Activated CD8-positive, alpha-beta memory T cell treated with anti-CD3 and anti-CD28 coated beads, Interleukin-2, amount 50 U/mL, for 1 hour (primary cell): Measurements from ENCODE around the gene GFRA1.
"Not testable (repeated sequence)": the region's sequence is repeated elsewhere in the genome, so short reads cannot be mapped to it uniquely, and the experiment has no call there.

Experiments
- DNase-seq: peaks from one replicate; pipeline ENCODE4 v3.0.0-alpha.2; 2020; ENCODE audit errors: extremely low read depth

Gene GFRA1

DNA sequence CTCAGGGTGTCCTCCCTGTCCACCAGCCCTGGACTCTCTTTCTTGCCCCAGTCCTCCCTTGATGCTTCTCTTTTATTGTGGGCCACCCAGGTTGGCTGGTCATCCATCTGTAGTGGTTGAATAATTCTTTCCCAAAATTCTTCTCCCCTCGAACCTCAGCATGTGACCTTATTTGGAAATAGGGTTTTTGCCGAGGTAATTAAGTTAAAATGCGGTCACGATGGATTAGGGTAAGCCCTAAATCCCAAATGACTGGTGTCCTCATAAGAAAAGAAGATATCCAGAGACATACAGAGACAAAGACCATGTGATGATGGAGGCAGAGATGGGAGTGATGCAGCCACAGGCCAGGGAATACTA, 74.3 kb downstream of the GFRA1 start:
- DNase-seq, result no peak

GRCh38 chr10:116197946-116198675, 74.9 kb downstream of the GFRA1 start:
- DNase-seq, result no peak

DNA sequence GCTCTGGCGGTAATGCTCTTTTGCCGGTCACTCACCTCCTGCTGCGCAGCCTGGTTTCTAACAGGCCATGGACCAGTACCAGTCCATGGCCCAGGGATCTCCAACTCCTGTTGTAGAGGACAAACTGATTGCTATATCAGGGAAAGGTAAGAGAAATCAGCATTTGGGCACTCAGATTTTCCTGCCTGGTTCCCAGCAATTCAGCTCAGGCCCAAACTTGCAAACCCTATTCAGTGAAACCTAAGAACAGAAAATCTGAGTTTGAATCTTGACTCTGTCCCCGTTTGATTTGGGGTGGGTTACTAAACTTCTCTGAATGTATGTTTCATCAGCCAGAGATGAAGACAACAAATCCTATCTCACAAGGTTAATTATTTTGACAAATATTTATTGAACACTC, 77.4 kb downstream of the GFRA1 start:
- DNase-seq, result no peak

DNA sequence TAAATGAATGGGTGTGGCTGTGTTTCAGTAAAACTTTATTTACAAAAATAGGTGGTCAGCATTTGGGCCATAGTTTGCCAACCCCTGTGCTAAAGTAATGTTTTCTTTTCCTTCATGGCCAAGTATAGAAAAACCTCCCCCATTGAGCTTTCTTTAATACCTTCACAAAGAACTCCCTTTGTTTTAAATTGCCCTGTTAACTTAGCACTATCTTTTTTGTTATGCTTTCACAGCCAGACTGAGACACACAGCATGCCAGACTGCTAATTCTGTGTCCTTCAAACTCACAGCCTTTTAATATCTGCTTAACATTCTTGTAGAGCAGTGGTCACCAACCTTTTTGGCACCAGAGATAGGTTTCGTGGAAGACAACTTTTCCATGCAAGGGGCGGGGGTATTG, 78.0 kb downstream of the GFRA1 start:
- DNase-seq, result no peak

DNA sequence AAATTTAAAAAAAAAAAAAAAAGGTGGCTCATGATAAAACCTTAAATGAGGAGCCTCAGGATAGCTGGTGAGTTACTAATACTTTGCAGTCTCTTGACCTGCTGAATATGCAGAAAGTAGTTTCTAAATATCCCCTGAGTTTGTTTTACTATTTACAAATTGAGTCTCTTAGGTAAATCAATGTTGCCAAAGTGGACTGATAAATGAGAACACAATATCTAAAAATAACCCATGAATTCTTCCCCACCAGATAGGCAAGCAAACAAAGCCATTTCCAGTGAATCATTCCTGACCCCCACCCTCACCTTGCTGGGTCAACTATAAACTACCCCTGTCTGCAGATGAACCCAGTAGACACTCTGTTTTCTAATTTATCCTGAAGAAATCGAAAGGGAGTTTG, 78.9 kb downstream of the GFRA1 start:
- no peak for DNase-seq

GRCh38 chr10:116190883-116191282, 82.1 kb downstream of the GFRA1 start:
- DNase-seq, result no peak

- no peak for DNase-seq
Measured at GRCh38 chr10:116186273-116186672, 86.7 kb downstream of the GFRA1 start.

- no peak for DNase-seq
Measured at GRCh38 chr10:116185199-116185867, 87.7 kb downstream of the GFRA1 start.

- DNase-seq, result no peak
Measured at GRCh38 chr10:116184512-116184794, 88.6 kb downstream of the GFRA1 start.

- no peak for DNase-seq
Measured at GRCh38 chr10:116183733-116184511, 89.1 kb downstream of the GFRA1 start.

GRCh38 chr10:116182426-116182825, 90.6 kb downstream of the GFRA1 start:
- DNase-seq, result no peak

GRCh38 chr10:116178086-116178605, 94.9 kb downstream of the GFRA1 start:
- DNase-seq, result no peak

DNA sequence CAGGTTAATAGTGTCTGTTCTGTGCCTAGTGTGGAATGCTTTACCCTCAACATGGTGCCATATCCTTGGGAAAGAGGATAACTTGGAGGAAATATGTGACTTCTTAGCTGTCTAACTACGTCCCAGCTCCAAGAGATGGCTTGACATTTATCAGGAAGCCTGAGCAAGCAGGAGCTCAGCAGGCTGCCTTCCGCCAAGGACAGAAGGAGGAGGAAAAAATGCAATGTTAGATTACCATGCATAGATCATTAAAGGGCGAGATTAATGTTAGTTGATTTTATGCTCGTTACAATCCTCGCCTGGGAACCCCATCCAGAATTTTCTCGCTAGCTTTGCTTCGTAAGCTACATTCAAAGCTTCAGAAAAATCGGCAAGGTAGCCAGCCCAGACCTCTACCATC, 97.8 kb downstream of the GFRA1 start:
- no peak for DNase-seq

DNA sequence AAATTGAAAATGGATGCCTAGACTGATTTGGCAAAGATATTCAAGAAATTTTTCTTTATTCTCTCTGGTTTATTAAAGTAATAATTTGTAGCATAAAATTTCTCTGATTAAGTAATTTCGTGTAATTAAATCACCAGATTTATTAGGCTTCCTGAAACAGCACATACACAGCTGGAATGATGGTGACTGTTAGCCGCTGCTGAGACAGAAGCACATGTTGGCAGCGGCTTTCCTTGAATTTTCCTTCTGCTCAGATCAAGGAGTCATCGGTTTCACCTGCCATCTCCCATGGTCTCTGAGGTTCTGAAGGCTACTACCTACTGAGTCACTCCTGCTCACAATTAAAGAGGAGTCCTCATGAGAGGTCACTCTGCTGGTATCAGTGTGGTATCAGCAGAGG, 101.5 kb downstream of the GFRA1 start:
- no peak for DNase-seq

GRCh38 chr10:116170815-116171250, 102.2 kb downstream of the GFRA1 start:
- DNase-seq, result no peak

DNA sequence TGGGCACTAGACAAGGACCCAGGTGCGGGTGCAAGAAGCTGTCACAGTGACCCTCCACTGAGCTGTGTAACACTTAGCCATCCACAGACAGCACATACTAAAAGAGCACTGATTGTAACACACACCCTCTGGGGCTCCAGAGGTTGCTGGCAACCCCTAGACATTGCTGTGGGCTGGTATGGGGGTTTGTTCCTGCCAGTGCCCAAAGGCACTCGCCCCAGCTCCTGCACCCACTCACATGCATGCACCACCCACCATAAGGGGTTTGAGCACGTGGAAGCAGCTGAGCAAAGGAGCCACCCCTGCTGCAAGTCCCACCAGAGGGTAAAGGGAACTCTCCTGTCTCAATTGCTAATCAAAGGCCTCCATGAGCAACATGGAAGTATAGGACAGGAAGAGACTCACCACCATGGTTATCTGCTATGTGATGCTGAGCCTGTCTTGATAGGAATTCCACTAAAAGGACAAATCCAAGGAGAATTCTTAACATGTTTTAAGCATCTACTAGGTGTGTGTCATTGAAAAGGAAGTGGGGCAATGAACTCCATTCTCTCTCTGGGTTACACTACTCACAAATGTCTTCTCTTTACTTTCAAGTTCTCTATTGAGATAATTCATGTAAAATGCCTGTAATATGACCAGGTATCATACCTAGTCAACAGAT, 103.1 kb downstream of the GFRA1 start:
- DNase-seq, result no peak

- no peak for DNase-seq
Measured at GRCh38 chr10:116168745-116169144, 104.3 kb downstream of the GFRA1 start.

DNA sequence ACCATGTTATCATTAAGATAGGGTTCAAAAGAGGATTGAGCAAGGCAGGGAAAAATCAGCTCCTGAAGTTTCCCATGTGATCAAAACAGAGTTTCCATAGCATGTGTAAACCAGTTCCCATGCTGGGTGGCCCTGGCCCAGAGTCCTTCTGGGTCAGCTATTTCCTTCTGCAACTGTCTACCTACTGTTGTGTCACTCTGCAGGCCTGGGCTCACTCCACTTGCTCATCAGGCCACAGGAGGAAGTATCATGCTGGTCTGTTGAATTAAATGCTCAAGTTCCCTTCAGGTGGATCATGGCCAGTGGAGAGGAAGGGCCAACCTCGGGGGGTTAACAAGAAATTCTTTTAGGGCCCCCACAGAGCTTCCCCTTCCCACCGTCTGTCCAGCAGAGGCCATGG, 104.7 kb downstream of the GFRA1 start:
- DNase-seq, result no peak

DNA sequence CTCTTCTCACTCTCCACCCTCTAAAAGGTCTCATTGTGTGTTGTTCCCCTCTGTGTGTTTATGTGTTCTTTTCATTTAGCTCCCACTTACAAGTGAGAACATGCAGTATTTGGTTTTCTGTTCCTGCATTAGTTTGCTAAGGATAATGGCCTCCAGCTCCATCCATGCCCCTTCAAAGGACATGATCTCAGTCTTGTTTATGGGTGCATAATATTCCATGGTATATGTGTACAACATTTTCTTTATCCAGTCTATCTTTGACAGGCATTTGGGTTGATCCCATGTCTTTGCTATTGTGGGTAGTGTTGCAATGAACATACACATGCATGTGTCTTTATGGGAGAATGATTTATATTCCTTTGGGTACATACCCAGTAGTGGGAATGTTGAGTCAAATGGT, 107.1 kb downstream of the GFRA1 start:
- DNase-seq, result not testable (repeated sequence)

DNA sequence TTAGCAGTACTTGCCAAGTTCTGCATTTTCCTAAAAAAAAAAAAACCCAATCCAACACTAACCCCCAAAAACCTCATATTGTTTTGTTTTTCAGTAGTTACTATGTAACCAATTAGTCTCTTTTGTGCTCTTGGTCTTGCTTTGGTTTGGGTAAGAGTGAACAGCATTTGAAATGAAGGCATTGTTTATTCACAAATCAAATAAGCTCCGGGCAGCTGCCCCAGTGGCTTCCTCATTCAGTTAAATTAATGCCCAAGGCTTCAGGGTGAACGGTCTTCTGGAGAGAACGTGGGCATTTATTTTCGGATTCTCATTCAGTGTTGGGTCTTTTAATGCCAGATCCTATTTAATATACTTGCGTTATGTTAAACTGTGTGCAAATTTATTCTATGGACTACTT, 108.7 kb downstream of the GFRA1 start:
- DNase-seq, result no peak

DNA sequence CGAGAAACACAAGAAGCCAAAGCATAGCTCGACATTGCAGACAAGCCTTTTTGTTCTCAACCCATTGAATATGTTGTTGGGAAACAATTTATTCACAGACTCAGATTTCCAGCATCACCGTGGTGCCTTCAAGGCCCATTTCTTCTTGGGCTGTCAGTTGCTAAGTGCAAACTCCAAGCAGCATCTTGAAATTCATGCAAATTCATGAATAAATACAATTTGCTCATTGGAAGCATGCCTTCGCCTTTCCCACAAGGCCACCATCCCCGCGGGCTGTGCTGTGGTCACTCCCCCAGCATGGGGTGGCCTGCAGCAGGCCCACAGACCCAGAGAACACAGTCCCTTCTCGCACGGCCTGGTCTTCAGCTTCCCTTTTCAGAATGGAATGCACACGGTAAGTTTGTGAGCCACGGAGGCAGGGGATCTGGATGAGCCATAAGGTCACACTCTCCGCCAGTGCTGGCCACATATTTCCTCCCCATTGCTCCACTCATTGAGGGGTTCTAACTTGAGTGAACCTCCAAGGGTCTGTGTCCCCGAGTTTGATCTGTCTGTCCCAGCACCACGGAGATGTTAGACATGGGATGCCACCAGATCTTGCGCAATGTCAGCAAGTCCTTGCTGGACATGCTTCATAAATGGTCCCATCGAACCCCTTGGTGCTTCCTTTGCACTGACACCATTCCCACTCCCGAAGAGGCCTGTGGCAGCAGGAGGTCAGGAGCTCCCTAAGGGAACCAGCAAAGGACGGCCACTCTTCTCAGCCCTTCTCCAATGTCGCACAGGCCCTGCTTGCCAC, 109.5 kb downstream of the GFRA1 start:
- no peak for DNase-seq

GRCh38 chr10:116162851-116163250, 110.2 kb downstream of the GFRA1 start:
- DNase-seq, result no peak
